Neural crest cell (in vitro differentiated cells): ENCODE measurements around the gene LAMB2. TPM values are rescaled to one million over a fixed set of nuclear protein-coding genes. Genes with fewer than 3 reads are reported as not detected.

Experiments used
- DNase-seq: peaks from one replicate; pipeline ENCODE4 v3.0.0; 2021; ENCODE audit warnings: low read depth, mixed read lengths, low spot score
- H3K27ac Mint-ChIP-seq: one replicate; pipeline ENCODE4 v1.8.0; 2021; ENCODE audit warnings: mild to moderate bottlenecking, mixed read lengths; ENCODE audit not compliant: unreplicated experiment
- H3K27me3 Mint-ChIP-seq: 2 replicates; pipeline ENCODE4 v1.8.0; 2021; ENCODE audit warnings: low read depth, mild to moderate bottlenecking, mixed read lengths
- H3K36me3 Mint-ChIP-seq: 2 replicates; pipeline ENCODE4 v1.8.0; 2021; ENCODE audit warnings: low read depth, mild to moderate bottlenecking, mixed read lengths
- H3K4me1 Mint-ChIP-seq: 2 replicates; pipeline ENCODE4 v1.8.0; 2021; ENCODE audit warnings: mixed read lengths
- H3K4me3 Mint-ChIP-seq: one replicate; pipeline ENCODE4 v1.8.0; 2021; ENCODE audit warnings: mild to moderate bottlenecking, mixed read lengths
- H3K9me3 Mint-ChIP-seq: 2 replicates; pipeline ENCODE4 v1.8.0; 2021; ENCODE audit warnings: mixed read lengths
- CTCF ChIP-seq: fragments of 200-600 bp; sonication (generic); conservative IDR thresholded peaks from 2 replicates; pipeline ENCODE4 v1.5.0; 2021; ENCODE audit warnings: antibody characterized with exemption, mild to moderate bottlenecking
- total RNA-seq: library from RNA; stranded (reverse); gene quantifications from 2 replicates; pipeline ENCODE4 v1.2.1, GENCODE V29; 2021

The LAMB2 gene
- total RNA-seq, 1 donor from 2014 or later: 120 TPM

GRCh38 chr3:49174397-49174985 lies 41.6 kb upstream of the LAMB2 start:
- peak overlapping the region; percentile 86 for H3K4me3 Mint-ChIP-seq
- H3K27ac Mint-ChIP-seq: peak overlapping the region; percentile 94
- DNase-seq: no peak
- H3K4me1 Mint-ChIP-seq: peaks cover 49% of the 10 kb centered on the region
- H3K9me3 Mint-ChIP-seq: no peaks in the 10 kb centered on the region
- TF ChIP-seq CTCF: no peak
- H3K36me3 Mint-ChIP-seq: no peaks in the 10 kb centered on the region
- H3K27me3 Mint-ChIP-seq: no peaks in the 10 kb centered on the region

- Mint-ChIP-seq H3K4me3 (peak overlapping the region; percentile 86), H3K27me3 (peaks cover under 1% of the 10 kb centered on the region)
- DNase-seq: peak; percentile 51
Observed at GRCh38 chr3:49173792-49174170, 40.9 kb upstream of the LAMB2 start.

GRCh38 chr3:49173116-49173791 lies 40.4 kb upstream of the LAMB2 start:
- peak; percentile 61 for DNase-seq
- H3K4me3 Mint-ChIP-seq: peak overlapping the region; percentile 86
- H3K9me3 Mint-ChIP-seq: no peaks in the 10 kb centered on the region
- no peaks in the 10 kb centered on the region for H3K36me3 Mint-ChIP-seq
- H3K27me3 Mint-ChIP-seq: peaks cover 2% of the 10 kb centered on the region
- no peak for TF ChIP-seq CTCF
- H3K4me1 Mint-ChIP-seq: peaks cover 50% of the 10 kb centered on the region
- peak overlapping the region; percentile 94 for H3K27ac Mint-ChIP-seq

More at GRCh38 chr3:49173792-49174170, 40.9 kb upstream of the LAMB2 start:
- Mint-ChIP-seq H3K4me1 (peaks cover 50% of the 10 kb centered on the region), H3K36me3 (no peaks in the 10 kb centered on the region), H3K9me3 (no peaks in the 10 kb centered on the region), H3K27ac (peak overlapping the region; percentile 94)
- no peak for TF ChIP-seq CTCF

- Mint-ChIP-seq H3K4me1 (peaks cover 50% of the 10 kb centered on the region), H3K27ac (peak overlapping the region; percentile 92), H3K27me3 (peaks cover 2% of the 10 kb centered on the region), H3K36me3 (no peaks in the 10 kb centered on the region), H3K4me3 (peak overlapping the region; percentile 86), H3K9me3 (no peaks in the 10 kb centered on the region)
- TF ChIP-seq CTCF: no peak
- DNase-seq: no peak
Observed at GRCh38 chr3:49172551-49173041, 39.7 kb upstream of the LAMB2 start.

- Mint-ChIP-seq H3K9me3 (no peaks in the 10 kb centered on the region), H3K27ac (no peak overlapping the region), H3K27me3 (peaks cover 2% of the 10 kb centered on the region), H3K36me3 (no peaks in the 10 kb centered on the region), H3K4me3 (peak overlapping the region; percentile 86), H3K4me1 (peaks cover 50% of the 10 kb centered on the region)
- no peak for TF ChIP-seq CTCF
- no peak for DNase-seq
Observed at GRCh38 chr3:49171775-49172500, 39.1 kb upstream of the LAMB2 start.
